Astrocyte of the spinal cord (primary cell): ENCODE measurements around the gene NFIL3.
A peak's percentile ranks its signal among the peaks of the same experiment; 100 is the strongest.

ENCODE experiments used
- DNase-seq: peaks from one replicate; pipeline ENCODE4 v3.0.0; 2011; ENCODE audit warnings: low read depth, low spot score
- H3K4me3 ChIP-seq: 2 replicates; pipeline ENCODE4 v1.5.1; 2011; ENCODE audit warnings: low read depth, mild to moderate bottlenecking, low read length, moderate library complexity
- CTCF ChIP-seq: IDR thresholded peaks from 2 replicates; pipeline ENCODE4 v1.5.1; 2012; ENCODE audit warnings: low read depth, mild to moderate bottlenecking, low read length, inconsistent platforms
- in situ Hi-C: cut with HindIII; loops from 2 replicates; pipeline ENCODE4 v1.10.0; 2017; ENCODE audit warnings: low sequenced_read_pairs

NFIL3 gene

GRCh38 chr9:91410161-91410560 lies 13.5 kb downstream of the NFIL3 start:
- DNase-seq = no peak
- in situ Hi-C loops = no loop called here

GRCh38 chr9:91408475-91408874 lies 15.2 kb downstream of the NFIL3 start:
- no peak overlapping the region for H3K4me3 ChIP-seq
- DNase-seq = peak; percentile 28
- in situ Hi-C loops = no loop called here
- TF ChIP-seq CTCF = no peak

More at GRCh38 chr9:91410161-91410560, 13.5 kb downstream of the NFIL3 start:
- no peak overlapping the region for H3K4me3 ChIP-seq
- no peak for TF ChIP-seq CTCF

GRCh38 chr9:91407580-91408318 lies 15.9 kb downstream of the NFIL3 start:
- no peak for TF ChIP-seq CTCF
- no peak for DNase-seq
- in situ Hi-C loops = no loop called here
- no peak overlapping the region for H3K4me3 ChIP-seq

- H3K4me3 ChIP-seq = no peak overlapping the region
- TF ChIP-seq CTCF = no peak
- DNase-seq = no peak
- in situ Hi-C loops = no loop called here
These were observed 18.1 kb downstream of the NFIL3 start for GRCh38 chr9:91405343-91406077.

GRCh38 chr9:91403665-91404543 lies 19.7 kb downstream of the NFIL3 start:
- no peak for TF ChIP-seq CTCF
- in situ Hi-C loops = no loop called here
- H3K4me3 ChIP-seq = no peak overlapping the region
- no peak for DNase-seq

GRCh38 chr9:91398926-91399325 lies 24.7 kb downstream of the NFIL3 start:
- in situ Hi-C loops = no loop called here
- TF ChIP-seq CTCF = no peak
- H3K4me3 ChIP-seq = no peak overlapping the region
- DNase-seq = no peak
